GM18907 (cell line): Measurements from ENCODE around the gene GABRQ.
"Not testable (repeated sequence)": the region's sequence is repeated elsewhere in the genome, so short reads cannot be mapped to it uniquely, and the experiment has no call there.

ENCODE experiments used
- ATAC-seq: cut with Tn5 transposase; IDR thresholded peaks from one replicate; pipeline ENCODE4 v1.9.1; 2021; ENCODE audit warnings: mild to moderate bottlenecking, moderate library complexity; ENCODE audit not compliant: unreplicated experiment

Gene GABRQ

GRCh38 chrX:152656890-152657289 is 19.2 kb downstream of the GABRQ start:
- no peak for ATAC-seq

GRCh38 chrX:152658302-152658701 is 20.6 kb downstream of the GABRQ start:
- ATAC-seq = no peak

GRCh38 chrX:152663086-152663485 is 25.4 kb downstream of the GABRQ start:
- no peak for ATAC-seq

DNA sequence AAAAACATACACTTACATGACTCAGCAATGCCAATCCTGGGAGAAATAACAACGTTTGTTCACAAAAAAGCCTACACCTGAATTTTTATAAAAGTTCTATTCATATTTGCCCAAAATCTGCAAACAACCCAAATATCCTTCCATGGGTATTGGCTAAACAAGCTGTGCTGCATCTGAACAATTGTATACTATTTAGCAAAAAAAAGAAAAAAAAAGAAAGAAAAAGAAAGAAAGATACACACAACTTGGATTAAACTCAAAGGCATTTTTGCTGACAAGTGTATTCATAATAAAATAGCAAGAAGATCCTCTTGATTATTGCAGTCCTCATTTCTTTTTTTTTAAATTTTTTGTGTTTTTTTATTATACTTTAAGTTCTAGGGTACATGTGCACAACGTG is 36.4 kb downstream of the GABRQ start:
- ATAC-seq = no peak

GRCh38 chrX:152674652-152675051 is 37.0 kb downstream of the GABRQ start:
- ATAC-seq = not testable (repeated sequence)

GRCh38 chrX:152681012-152681411 is 43.3 kb downstream of the GABRQ start:
- peak; percentile 92 for ATAC-seq

- not testable (repeated sequence) for ATAC-seq
These were observed 60.5 kb downstream of the GABRQ start, which contains the start of gene MAGEA3 for GRCh38 chrX:152697952-152698931. MAGEA3 (plus strand) TSS chrX:152698794; CDS start chrX:152700833, 2,039 bp downstream.

- not testable (repeated sequence) for ATAC-seq
These were observed 62.7 kb downstream of the GABRQ start for GRCh38 chrX:152700390-152700789.

DNA sequence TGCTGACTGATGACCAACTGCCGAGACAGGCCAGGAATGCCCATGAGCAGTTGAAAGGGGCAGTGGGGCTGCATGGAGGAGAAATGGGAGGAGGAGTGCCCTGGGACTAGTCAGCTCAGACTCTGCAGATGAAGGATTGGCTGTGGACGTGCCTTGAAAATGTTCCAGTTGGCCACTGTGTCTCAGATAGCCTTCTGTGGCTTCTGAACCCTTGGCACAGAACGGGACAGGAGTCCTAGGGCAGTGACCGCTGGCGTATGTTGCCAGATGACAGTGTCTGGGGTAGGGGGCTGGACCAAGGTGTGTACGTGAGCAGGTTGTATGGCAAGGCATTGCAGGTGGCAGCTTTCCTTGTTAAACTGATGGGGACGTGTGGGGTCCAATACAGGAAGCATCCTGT is 68.8 kb downstream of the GABRQ start:
- not testable (repeated sequence) for ATAC-seq
